H1 (cell line): ENCODE measurements around the gene WDR7. TPM values are rescaled to one million over a fixed set of nuclear protein-coding genes. Genes with fewer than 3 reads are reported as not detected.

ENCODE experiments used
- CTBP2 ChIP-seq: IDR thresholded peaks from 2 replicates; pipeline ENCODE4 v1.7.0; 2011; ENCODE audit warnings: borderline replicate concordance, mild to moderate bottlenecking, moderate library complexity, mixed read lengths, low read length; ENCODE audit not compliant: insufficient read depth, insufficient read length
- SP2 ChIP-seq: IDR thresholded peaks from 2 replicates; pipeline ENCODE4 v1.6.1; 2012; ENCODE audit warnings: mild to moderate bottlenecking, low read length, inconsistent platforms
- polyA plus RNA-seq, 7 experiments: library from polyadenylated mRNA; depleted of rRNA in 3 of 7; stranded (reverse) in 5 of 7; unstranded in 2 of 7; fragments of >200 nt in 5 of 7; fragments of 200-250 nt in 2 of 7; gene quantifications; 1 replicate in 5 of 7; 2 replicates in 1 of 7; 4 replicates in 1 of 7; pipeline versions ENCODE4 v1.2.1 to v1.2.3, GENCODE V29; 2011 to 2013; ENCODE audit warnings: missing spikeins in 2 of 7, mixed read lengths in 2 of 7
- total RNA-seq: library from RNA; stranded (reverse); fragmentation: NEBNext Ultra II Directional; extraction: Animal tissue kit (Norgen Biotek cat#: 25700); gene quantifications from 2 replicates; pipeline ENCODE4 v1.2.1, GENCODE V29; 2021
- TF ChIP-seq, protein P1 (sequence below): fragments of 300-600 bp; sonication (generic); IDR thresholded peaks from 2 replicates; pipeline ENCODE4 v1.7.1; 2012; ENCODE audit warnings: low read length, moderate library complexity, mild to moderate bottlenecking, inconsistent platforms; ENCODE audit not compliant: insufficient replicate concordance

The WDR7 gene
- total and polyA plus RNA-seq, 2 of the 8 experiments (the other 6 are each of a cell fraction or from before 2014, with no cell fraction given), result 5.5 to 15.2 TPM

DNA sequence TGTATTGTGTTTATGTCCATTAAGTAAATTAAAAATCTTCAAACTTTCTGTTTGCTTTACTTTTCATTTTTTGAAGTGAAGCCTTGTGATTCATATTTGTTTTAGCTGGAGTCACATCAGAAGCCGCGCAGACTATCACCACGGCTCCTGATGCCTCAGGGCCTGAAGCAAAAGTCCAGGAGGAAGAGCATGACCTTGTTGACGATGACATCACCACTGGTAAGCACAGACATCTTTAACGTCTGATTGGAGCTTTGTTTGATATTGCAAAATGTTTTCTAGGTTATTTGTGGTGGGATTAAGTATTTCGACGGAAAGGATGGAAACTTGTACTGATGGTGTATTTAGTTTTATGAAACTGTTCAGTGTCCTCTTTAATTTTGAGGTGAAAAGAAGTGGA is 164.8 kb downstream of the WDR7 start (continued):
- TF ChIP-seq, protein P1, sequence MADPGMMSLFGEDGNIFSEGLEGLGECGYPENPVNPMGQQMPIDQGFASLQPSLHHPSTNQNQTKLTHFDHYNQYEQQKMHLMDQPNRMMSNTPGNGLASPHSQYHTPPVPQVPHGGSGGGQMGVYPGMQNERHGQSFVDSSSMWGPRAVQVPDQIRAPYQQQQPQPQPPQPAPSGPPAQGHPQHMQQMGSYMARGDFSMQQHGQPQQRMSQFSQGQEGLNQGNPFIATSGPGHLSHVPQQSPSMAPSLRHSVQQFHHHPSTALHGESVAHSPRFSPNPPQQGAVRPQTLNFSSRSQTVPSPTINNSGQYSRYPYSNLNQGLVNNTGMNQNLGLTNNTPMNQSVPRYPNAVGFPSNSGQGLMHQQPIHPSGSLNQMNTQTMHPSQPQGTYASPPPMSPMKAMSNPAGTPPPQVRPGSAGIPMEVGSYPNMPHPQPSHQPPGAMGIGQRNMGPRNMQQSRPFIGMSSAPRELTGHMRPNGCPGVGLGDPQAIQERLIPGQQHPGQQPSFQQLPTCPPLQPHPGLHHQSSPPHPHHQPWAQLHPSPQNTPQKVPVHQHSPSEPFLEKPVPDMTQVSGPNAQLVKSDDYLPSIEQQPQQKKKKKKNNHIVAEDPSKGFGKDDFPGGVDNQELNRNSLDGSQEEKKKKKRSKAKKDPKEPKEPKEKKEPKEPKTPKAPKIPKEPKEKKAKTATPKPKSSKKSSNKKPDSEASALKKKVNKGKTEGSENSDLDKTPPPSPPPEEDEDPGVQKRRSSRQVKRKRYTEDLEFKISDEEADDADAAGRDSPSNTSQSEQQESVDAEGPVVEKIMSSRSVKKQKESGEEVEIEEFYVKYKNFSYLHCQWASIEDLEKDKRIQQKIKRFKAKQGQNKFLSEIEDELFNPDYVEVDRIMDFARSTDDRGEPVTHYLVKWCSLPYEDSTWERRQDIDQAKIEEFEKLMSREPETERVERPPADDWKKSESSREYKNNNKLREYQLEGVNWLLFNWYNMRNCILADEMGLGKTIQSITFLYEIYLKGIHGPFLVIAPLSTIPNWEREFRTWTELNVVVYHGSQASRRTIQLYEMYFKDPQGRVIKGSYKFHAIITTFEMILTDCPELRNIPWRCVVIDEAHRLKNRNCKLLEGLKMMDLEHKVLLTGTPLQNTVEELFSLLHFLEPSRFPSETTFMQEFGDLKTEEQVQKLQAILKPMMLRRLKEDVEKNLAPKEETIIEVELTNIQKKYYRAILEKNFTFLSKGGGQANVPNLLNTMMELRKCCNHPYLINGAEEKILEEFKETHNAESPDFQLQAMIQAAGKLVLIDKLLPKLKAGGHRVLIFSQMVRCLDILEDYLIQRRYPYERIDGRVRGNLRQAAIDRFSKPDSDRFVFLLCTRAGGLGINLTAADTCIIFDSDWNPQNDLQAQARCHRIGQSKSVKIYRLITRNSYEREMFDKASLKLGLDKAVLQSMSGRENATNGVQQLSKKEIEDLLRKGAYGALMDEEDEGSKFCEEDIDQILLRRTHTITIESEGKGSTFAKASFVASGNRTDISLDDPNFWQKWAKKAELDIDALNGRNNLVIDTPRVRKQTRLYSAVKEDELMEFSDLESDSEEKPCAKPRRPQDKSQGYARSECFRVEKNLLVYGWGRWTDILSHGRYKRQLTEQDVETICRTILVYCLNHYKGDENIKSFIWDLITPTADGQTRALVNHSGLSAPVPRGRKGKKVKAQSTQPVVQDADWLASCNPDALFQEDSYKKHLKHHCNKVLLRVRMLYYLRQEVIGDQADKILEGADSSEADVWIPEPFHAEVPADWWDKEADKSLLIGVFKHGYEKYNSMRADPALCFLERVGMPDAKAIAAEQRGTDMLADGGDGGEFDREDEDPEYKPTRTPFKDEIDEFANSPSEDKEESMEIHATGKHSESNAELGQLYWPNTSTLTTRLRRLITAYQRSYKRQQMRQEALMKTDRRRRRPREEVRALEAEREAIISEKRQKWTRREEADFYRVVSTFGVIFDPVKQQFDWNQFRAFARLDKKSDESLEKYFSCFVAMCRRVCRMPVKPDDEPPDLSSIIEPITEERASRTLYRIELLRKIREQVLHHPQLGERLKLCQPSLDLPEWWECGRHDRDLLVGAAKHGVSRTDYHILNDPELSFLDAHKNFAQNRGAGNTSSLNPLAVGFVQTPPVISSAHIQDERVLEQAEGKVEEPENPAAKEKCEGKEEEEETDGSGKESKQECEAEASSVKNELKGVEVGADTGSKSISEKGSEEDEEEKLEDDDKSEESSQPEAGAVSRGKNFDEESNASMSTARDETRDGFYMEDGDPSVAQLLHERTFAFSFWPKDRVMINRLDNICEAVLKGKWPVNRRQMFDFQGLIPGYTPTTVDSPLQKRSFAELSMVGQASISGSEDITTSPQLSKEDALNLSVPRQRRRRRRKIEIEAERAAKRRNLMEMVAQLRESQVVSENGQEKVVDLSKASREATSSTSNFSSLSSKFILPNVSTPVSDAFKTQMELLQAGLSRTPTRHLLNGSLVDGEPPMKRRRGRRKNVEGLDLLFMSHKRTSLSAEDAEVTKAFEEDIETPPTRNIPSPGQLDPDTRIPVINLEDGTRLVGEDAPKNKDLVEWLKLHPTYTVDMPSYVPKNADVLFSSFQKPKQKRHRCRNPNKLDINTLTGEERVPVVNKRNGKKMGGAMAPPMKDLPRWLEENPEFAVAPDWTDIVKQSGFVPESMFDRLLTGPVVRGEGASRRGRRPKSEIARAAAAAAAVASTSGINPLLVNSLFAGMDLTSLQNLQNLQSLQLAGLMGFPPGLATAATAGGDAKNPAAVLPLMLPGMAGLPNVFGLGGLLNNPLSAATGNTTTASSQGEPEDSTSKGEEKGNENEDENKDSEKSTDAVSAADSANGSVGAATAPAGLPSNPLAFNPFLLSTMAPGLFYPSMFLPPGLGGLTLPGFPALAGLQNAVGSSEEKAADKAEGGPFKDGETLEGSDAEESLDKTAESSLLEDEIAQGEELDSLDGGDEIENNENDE, result no peak
- TF ChIP-seq CTBP2 (no peak), SP2 (no peak)
